Stimulated activated CD4-positive, alpha-beta T cell treated with anti-CD3 and anti-CD28 coated beads, Interleukin-4, amount 100 ng/mL, for 1 hour (primary cell): Measurements from ENCODE around the gene MRPS31.
"Not testable (repeated sequence)": the region's sequence is repeated elsewhere in the genome, so short reads cannot be mapped to it uniquely, and the experiment has no call there.

ENCODE experiments used
- DNase-seq: peaks from one replicate; pipeline ENCODE4 v3.0.0-alpha.2; 2020

MRPS31 gene

GRCh38 chr13:40756042-40756441 is 14.9 kb downstream of the MRPS31 start:
- DNase-seq: no peak

GRCh38 chr13:40755082-40755700 is 15.8 kb downstream of the MRPS31 start:
- no peak for DNase-seq

GRCh38 chr13:40749327-40749726 is 21.7 kb downstream of the MRPS31 start:
- DNase-seq: no peak

GRCh38 chr13:40735232-40735548 is 35.8 kb downstream of the MRPS31 start:
- not testable (repeated sequence) for DNase-seq

GRCh38 chr13:40734536-40735231 is 36.3 kb downstream of the MRPS31 start:
- DNase-seq: not testable (repeated sequence)

- no peak for DNase-seq
These were observed 38.3 kb downstream of the MRPS31 start for GRCh38 chr13:40732658-40733057.

GRCh38 chr13:40728595-40728994 is 42.4 kb downstream of the MRPS31 start:
- DNase-seq: no peak

GRCh38 chr13:40714433-40714832 is 56.6 kb downstream of the MRPS31 start:
- DNase-seq: not testable (repeated sequence)

GRCh38 chr13:40706439-40706838 is 64.6 kb downstream of the MRPS31 start:
- no peak for DNase-seq

GRCh38 chr13:40697711-40698110 is 73.3 kb downstream of the MRPS31 start:
- DNase-seq: no peak

GRCh38 chr13:40694426-40694825 is 76.6 kb downstream of the MRPS31 start:
- no peak for DNase-seq

GRCh38 chr13:40692946-40693345 is 78.0 kb downstream of the MRPS31 start:
- DNase-seq: no peak

- DNase-seq: no peak
These were observed 82.2 kb downstream of the MRPS31 start for GRCh38 chr13:40688781-40689180.

- no peak for DNase-seq
These were observed 88.3 kb downstream of the MRPS31 start for GRCh38 chr13:40682449-40683240.

GRCh38 chr13:40681341-40682146 is 89.4 kb downstream of the MRPS31 start:
- DNase-seq: no peak

- no peak for DNase-seq
These were observed 90.2 kb downstream of the MRPS31 start for GRCh38 chr13:40680659-40681323.

GRCh38 chr13:40679480-40679985 is 91.5 kb downstream of the MRPS31 start:
- no peak for DNase-seq
